Measurements from ENCODE around the gene FAM50A.
A peak's percentile ranks its signal among the peaks of the same experiment; 100 is the strongest.

FAM50A gene

GRCh38 chrX:154417157-154417556, 26.8 kb upstream of the FAM50A start:
- peak; percentile 75 for DNase-seq

- DNase-seq: no peak
These were observed 24.8 kb upstream of the FAM50A start for GRCh38 chrX:154419189-154419588.

- no peak for DNase-seq
These were observed 24.1 kb upstream of the FAM50A start for GRCh38 chrX:154419688-154420401.

- DNase-seq: no peak
These were observed 23.6 kb upstream of the FAM50A start for GRCh38 chrX:154420402-154420756.

- DNase-seq: no peak
These were observed 16.8 kb upstream of the FAM50A start for GRCh38 chrX:154426916-154427770.

- DNase-seq: peak; percentile 95
These were observed 15.5 kb upstream of the FAM50A start, which contains the start of gene ATP6AP1 for GRCh38 chrX:154428176-154429171. TSS of gene ATP6AP1 (plus strand) at chrX:154428677. CDS start at chrX:154428693, 16 bp downstream.

- DNase-seq: no peak
These were observed 14.2 kb upstream of the FAM50A start for GRCh38 chrX:154429711-154430110.

GRCh38 chrX:154430479-154430878, 13.5 kb upstream of the FAM50A start:
- DNase-seq: no peak

- DNase-seq: no peak
These were observed 13.0 kb upstream of the FAM50A start for GRCh38 chrX:154430916-154431315.

GRCh38 chrX:154431341-154431740, 12.6 kb upstream of the FAM50A start:
- DNase-seq: no peak

- DNase-seq: no peak
These were observed 11.7 kb upstream of the FAM50A start for GRCh38 chrX:154432210-154432609.

- DNase-seq: no peak
These were observed 10.3 kb upstream of the FAM50A start for GRCh38 chrX:154433605-154434004.

- DNase-seq: no peak
These were observed 9.4 kb upstream of the FAM50A start for GRCh38 chrX:154434394-154435168.

- no peak for DNase-seq
These were observed 8.7 kb upstream of the FAM50A start for GRCh38 chrX:154435171-154435733.

- DNase-seq: peak; percentile 65
These were observed 7.5 kb upstream of the FAM50A start for GRCh38 chrX:154436374-154436982.

- DNase-seq: peak; percentile 59
These were observed 6.8 kb upstream of the FAM50A start, which contains the start of gene GDI1 for GRCh38 chrX:154436983-154437752. TSS of gene GDI1 (plus strand) at chrX:154437154. CDS start at chrX:154437255, 101 bp downstream.

- DNase-seq: no peak
These were observed 5.7 kb upstream of the FAM50A start for GRCh38 chrX:154437971-154438893.

- no peak for DNase-seq
These were observed 4.1 kb upstream of the FAM50A start for GRCh38 chrX:154439841-154440240.
